Brain pericyte (primary cell): Measurements from ENCODE around the gene SHISA7.

Experiments
- DNase-seq: peaks from one replicate; pipeline ENCODE4 v3.0.0-alpha.2; 2012; ENCODE audit warnings: low read depth, low spot score

The SHISA7 gene

GRCh38 chr19:55482156-55482961, 39.3 kb upstream of the SHISA7 start:
- no peak for DNase-seq

- DNase-seq, result no peak
These were observed 38.7 kb upstream of the SHISA7 start for GRCh38 chr19:55481794-55482155.

GRCh38 chr19:55481148-55481793, 38.2 kb upstream of the SHISA7 start:
- no peak for DNase-seq

GRCh38 chr19:55479451-55480230, 36.5 kb upstream of the SHISA7 start:
- no peak for DNase-seq

- DNase-seq, result no peak
These were observed 35.9 kb upstream of the SHISA7 start for GRCh38 chr19:55479045-55479444.

- no peak for DNase-seq
These were observed 35.3 kb upstream of the SHISA7 start for GRCh38 chr19:55478364-55478763.

GRCh38 chr19:55477905-55478304, 34.8 kb upstream of the SHISA7 start:
- no peak for DNase-seq

GRCh38 chr19:55476100-55476775, 33.1 kb upstream of the SHISA7 start, which contains the start of gene ZNF628:
Gene ZNF628, plus strand, starts transcription at chr19:55476617. Its CDS starts 3,294 bp downstream, at chr19:55479911.
- DNase-seq, result peak; percentile 90

- DNase-seq, result no peak
These were observed 31.5 kb upstream of the SHISA7 start for GRCh38 chr19:55474269-55475265.

- no peak for DNase-seq
These were observed 30.3 kb upstream of the SHISA7 start for GRCh38 chr19:55473225-55474012.

- no peak for DNase-seq
These were observed 29.4 kb upstream of the SHISA7 start for GRCh38 chr19:55472463-55472862.

- DNase-seq, result no peak
These were observed 28.2 kb upstream of the SHISA7 start for GRCh38 chr19:55471266-55471665.

- DNase-seq, result no peak
These were observed 24.9 kb upstream of the SHISA7 start for GRCh38 chr19:55468054-55468393.

- DNase-seq, result no peak
These were observed 24.3 kb upstream of the SHISA7 start for GRCh38 chr19:55467236-55468053.

GRCh38 chr19:55466241-55466614, 23.1 kb upstream of the SHISA7 start:
- DNase-seq, result no peak

- no peak for DNase-seq
These were observed 22.6 kb upstream of the SHISA7 start for GRCh38 chr19:55465460-55466240.

GRCh38 chr19:55464662-55465054, 21.6 kb upstream of the SHISA7 start, which contains the start of gene C19orf85:
Gene C19orf85, minus strand, starts transcription at chr19:55464751. Its CDS starts 197 bp downstream, at chr19:55464554.
- DNase-seq, result no peak

GRCh38 chr19:55464039-55464661, 21.1 kb upstream of the SHISA7 start:
- no peak for DNase-seq
